WTC11 (cell line): Measurements from ENCODE around the gene SLC8A3. TPM values are rescaled to one million over a fixed set of nuclear protein-coding genes. Genes with fewer than 3 reads are reported as not detected.
A peak's percentile ranks its signal among the peaks of the same experiment; 100 is the strongest.

ENCODE experiments used
- ATAC-seq: fragments of 200-7000 bp; cut with Tn5 transposase; 2 replicates; pipeline ENCODE4 v1.10.0; 2021; ENCODE audit warnings: mild to moderate bottlenecking, moderate library complexity
- CTCF ChIA-PET: fragments of 300-600 bp; sonication (Branson Sonifier 250); formaldehyde crosslinking; loops from one replicate; lab custom pipeline; 2021; ENCODE audit warnings: antibody characterized with exemption; lab: Charles Lee
- POLR2A ChIA-PET: fragments of 350-600 bp; sonication (Branson Sonifier 250); formaldehyde crosslinking; loops from one replicate; lab custom pipeline; 2021; ENCODE audit warnings: antibody characterized with exemption; lab: Charles Lee
- DNase-seq: peaks from one replicate; pipeline ENCODE4 v3.0.0; 2021; ENCODE audit warnings: low spot score
- H3K27ac Mint-ChIP-seq: 2 replicates; pipeline ENCODE4 v1.8.0; 2021; ENCODE audit warnings: mixed read lengths
- H3K27me3 Mint-ChIP-seq: 2 replicates; pipeline ENCODE4 v1.8.0; 2021; ENCODE audit warnings: low read depth, mild to moderate bottlenecking, moderate library complexity, mixed read lengths
- H3K36me3 Mint-ChIP-seq: 2 replicates; pipeline ENCODE4 v1.8.0; 2021; ENCODE audit warnings: mixed read lengths
- H3K4me1 Mint-ChIP-seq: 2 replicates; pipeline ENCODE4 v1.8.0; 2022; ENCODE audit warnings: mixed read lengths
- H3K4me3 Mint-ChIP-seq: 2 replicates; pipeline ENCODE4 v1.8.0; 2021; ENCODE audit warnings: mild to moderate bottlenecking, moderate library complexity, mixed read lengths
- H3K9me3 Mint-ChIP-seq: 2 replicates; pipeline ENCODE4 v1.8.0; 2021; ENCODE audit warnings: mixed read lengths
- ATF1 ChIP-seq: sonication (generic); formaldehyde crosslinking; IDR thresholded peaks from 2 replicates; pipeline ENCODE4 v1.8.1; 2023; ENCODE audit warnings: mild to moderate bottlenecking, moderate library complexity, missing genetic modification reagents
- CREB1 ChIP-seq: sonication (generic); formaldehyde crosslinking; IDR thresholded peaks from 2 replicates; pipeline ENCODE4 v1.8.0; 2023; ENCODE audit warnings: mild to moderate bottlenecking, missing genetic modification reagents
- ELF4 ChIP-seq: sonication (generic); formaldehyde crosslinking; IDR thresholded peaks from 2 replicates; pipeline ENCODE4 v1.8.1; 2022; ENCODE audit warnings: low read depth, mild to moderate bottlenecking, moderate library complexity, missing genetic modification reagents
- FOXK1 ChIP-seq: sonication (generic); formaldehyde crosslinking; IDR thresholded peaks from 2 replicates; pipeline ENCODE4 v1.8.0; 2022; ENCODE audit warnings: mild to moderate bottlenecking, moderate library complexity, missing genetic modification reagents
- FOXP1 ChIP-seq: sonication (generic); formaldehyde crosslinking; IDR thresholded peaks from 2 replicates; pipeline ENCODE4 v1.8.0; 2022; ENCODE audit warnings: missing genetic modification reagents, mild to moderate bottlenecking, moderate library complexity, borderline replicate concordance
- HMGXB4 ChIP-seq: sonication (generic); formaldehyde crosslinking; IDR thresholded peaks from 2 replicates; pipeline ENCODE4 v1.8.1; 2023; ENCODE audit warnings: mild to moderate bottlenecking, moderate library complexity, missing genetic modification reagents
- JAZF1 ChIP-seq: fragments of 250-450 bp; sonication (Bioruptor Pico); IDR thresholded peaks from 2 replicates; pipeline ENCODE4 v1.9.0; 2021; ENCODE audit warnings: moderate library complexity, mild to moderate bottlenecking, inconsistent platforms
- MAX ChIP-seq: sonication (generic); formaldehyde crosslinking; IDR thresholded peaks from 2 replicates; pipeline ENCODE4 v1.8.0; 2022; ENCODE audit warnings: mild to moderate bottlenecking, missing genetic modification reagents
- MLX ChIP-seq: sonication (generic); formaldehyde crosslinking; IDR thresholded peaks from 2 replicates; pipeline ENCODE4 v1.8.1; 2023; ENCODE audit warnings: mild to moderate bottlenecking, missing genetic modification reagents, moderate library complexity
- NR3C1 ChIP-seq: sonication (generic); formaldehyde crosslinking; conservative IDR thresholded peaks from 2 replicates; pipeline ENCODE4 v1.8.1; 2023; ENCODE audit warnings: low read depth, mild to moderate bottlenecking, missing genetic modification reagents
- PREB ChIP-seq: sonication (generic); formaldehyde crosslinking; IDR thresholded peaks from 2 replicates; pipeline ENCODE4 v1.8.1; 2022; ENCODE audit warnings: mild to moderate bottlenecking, missing genetic modification reagents, moderate library complexity, borderline replicate concordance
- SMAD3 ChIP-seq: sonication (generic); formaldehyde crosslinking; IDR thresholded peaks from 2 replicates; pipeline ENCODE4 v1.8.0; 2022; ENCODE audit warnings: missing genetic modification reagents, mild to moderate bottlenecking, borderline replicate concordance
- SOX15 ChIP-seq: fragments of 250-450 bp; sonication (Bioruptor Pico); IDR thresholded peaks from 2 replicates; pipeline ENCODE4 v1.9.0; 2021; ENCODE audit warnings: mild to moderate bottlenecking
- TEAD4 ChIP-seq: sonication (generic); formaldehyde crosslinking; IDR thresholded peaks from 2 replicates; pipeline ENCODE4 v1.8.0; 2022; ENCODE audit warnings: mild to moderate bottlenecking, missing genetic modification reagents
- TP53 ChIP-seq: sonication (generic); formaldehyde crosslinking; IDR thresholded peaks from 2 replicates; pipeline ENCODE4 v1.8.1; 2023; ENCODE audit warnings: mild to moderate bottlenecking, missing genetic modification reagents
- USF1 ChIP-seq: sonication (generic); formaldehyde crosslinking; IDR thresholded peaks from 2 replicates; pipeline ENCODE4 v1.8.0; 2022; ENCODE audit warnings: mild to moderate bottlenecking, missing genetic modification reagents
- ZMAT4 ChIP-seq: fragments of 250-450 bp; sonication (Bioruptor Pico); IDR thresholded peaks from 2 replicates; pipeline ENCODE4 v1.9.0; 2021; ENCODE audit warnings: mild to moderate bottlenecking
- ZNF138 ChIP-seq: sonication (generic); formaldehyde crosslinking; conservative IDR thresholded peaks from 2 replicates; pipeline ENCODE4 v1.8.1; 2022; ENCODE audit warnings: mild to moderate bottlenecking, moderate library complexity, missing genetic modification reagents
- ZNF416 ChIP-seq: fragments of 250-450 bp; sonication (Bioruptor Pico); IDR thresholded peaks from 2 replicates; pipeline ENCODE4 v1.9.0; 2021; ENCODE audit warnings: mild to moderate bottlenecking, inconsistent platforms
- ZSCAN18 ChIP-seq: fragments of 250-450 bp; sonication (Bioruptor Pico); IDR thresholded peaks from 2 replicates; pipeline ENCODE4 v2.1.2; 2022; ENCODE audit warnings: mild to moderate bottlenecking, moderate library complexity
- total RNA-seq: library from RNA; stranded (reverse); gene quantifications from 3 replicates; pipeline ENCODE4 v1.2.3, GENCODE V29; 2021
- TF ChIP-seq, protein P1 (sequence below): sonication (generic); formaldehyde crosslinking; IDR thresholded peaks from 2 replicates; pipeline ENCODE4 v1.8.0; 2022; ENCODE audit warnings: mild to moderate bottlenecking, missing genetic modification reagents
- TF ChIP-seq, protein P2 (sequence below): fragments of 250-450 bp; sonication (Bioruptor Pico); IDR thresholded peaks from 2 replicates; pipeline ENCODE4 v1.8.0; 2021; ENCODE audit warnings: mild to moderate bottlenecking

Gene SLC8A3
- total RNA-seq, 1 experiment from 2014 or later: 0.63 TPM

GRCh38 chr14:70045844-70046535 lies 142.8 kb downstream of the SLC8A3 start (continued):
- no peak; the same call in 1 of the 2 replicates for TF ChIP-seq FOXP1 (CRISPR knock-in tag)
- peak; percentile 95 for TF ChIP-seq MAX (CRISPR knock-in tag)
- peak; percentile 65 for TF ChIP-seq USF1
- TF ChIP-seq FOXK1 (CRISPR knock-in tag): no peak
- TF ChIP-seq, protein P1, sequence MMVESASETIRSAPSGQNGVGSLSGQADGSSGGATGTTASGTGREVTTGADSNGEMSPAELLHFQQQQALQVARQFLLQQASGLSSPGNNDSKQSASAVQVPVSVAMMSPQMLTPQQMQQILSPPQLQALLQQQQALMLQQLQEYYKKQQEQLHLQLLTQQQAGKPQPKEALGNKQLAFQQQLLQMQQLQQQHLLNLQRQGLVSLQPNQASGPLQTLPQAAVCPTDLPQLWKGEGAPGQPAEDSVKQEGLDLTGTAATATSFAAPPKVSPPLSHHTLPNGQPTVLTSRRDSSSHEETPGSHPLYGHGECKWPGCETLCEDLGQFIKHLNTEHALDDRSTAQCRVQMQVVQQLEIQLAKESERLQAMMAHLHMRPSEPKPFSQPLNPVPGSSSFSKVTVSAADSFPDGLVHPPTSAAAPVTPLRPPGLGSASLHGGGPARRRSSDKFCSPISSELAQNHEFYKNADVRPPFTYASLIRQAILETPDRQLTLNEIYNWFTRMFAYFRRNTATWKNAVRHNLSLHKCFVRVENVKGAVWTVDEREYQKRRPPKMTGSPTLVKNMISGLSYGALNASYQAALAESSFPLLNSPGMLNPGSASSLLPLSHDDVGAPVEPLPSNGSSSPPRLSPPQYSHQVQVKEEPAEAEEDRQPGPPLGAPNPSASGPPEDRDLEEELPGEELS (CRISPR knock-in tag): 0 out of 2 replicates have a peak, but pooled peaks have one; percentile 34

DNA sequence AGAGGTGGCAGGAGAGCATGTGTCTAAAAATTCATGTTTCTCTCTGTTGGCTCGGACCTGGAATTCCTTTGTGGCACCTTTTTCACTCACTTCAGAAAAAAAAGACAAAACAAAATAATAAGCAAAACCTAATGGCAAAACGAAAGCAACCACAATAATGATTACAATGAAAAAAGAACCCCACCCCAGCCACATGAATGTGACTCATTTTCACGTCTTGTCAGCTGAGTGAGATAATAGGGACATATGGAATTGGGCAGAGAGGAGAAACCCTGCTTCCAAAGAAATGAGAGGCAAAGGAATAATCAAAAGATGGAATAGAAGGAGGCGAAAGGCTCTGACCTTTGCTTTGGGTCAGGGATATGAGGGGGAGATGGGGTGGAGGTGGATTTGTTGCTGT lies 143.4 kb downstream of the SLC8A3 start:
- CTCF ChIA-PET: interaction anchor here (0.6 to 5.1 kb wide), 5 partner anchors 13 to 272 kb away, joined by 3 to 49 read pairs (median 6); no protein-coding TSS in a partner anchor
- no peaks in the 10 kb centered on the region for H3K36me3 Mint-ChIP-seq
- no peak overlapping the region for H3K4me3 Mint-ChIP-seq
- POLR2A ChIA-PET: no interaction called here
- peaks cover 8% of the 10 kb centered on the region for H3K27me3 Mint-ChIP-seq
- no peaks in the 10 kb centered on the region for H3K4me1 Mint-ChIP-seq
- ATAC-seq: no peak
- no peak for TF ChIP-seq SMAD3 (CRISPR knock-in tag)
- TF ChIP-seq ZSCAN18 (CRISPR knock-in tag): no peak
- no peak for TF ChIP-seq TP53 (CRISPR knock-in tag)
- no peak for TF ChIP-seq TEAD4 (CRISPR knock-in tag)
- no peak for TF ChIP-seq HMGXB4
- no peak for TF ChIP-seq SOX15 (CRISPR knock-in tag)
- TF ChIP-seq JAZF1 (CRISPR knock-in tag): no peak
- TF ChIP-seq ZNF138 (CRISPR knock-in tag): no peak
- no peak for TF ChIP-seq MLX (CRISPR knock-in tag)
- TF ChIP-seq PREB (CRISPR knock-in tag): no peak
- no peak for TF ChIP-seq ZNF416
- TF ChIP-seq ELF4 (CRISPR knock-in tag): no peak
- no peak for TF ChIP-seq NR3C1
- TF ChIP-seq ATF1 (CRISPR knock-in tag): no peak
- no peak for TF ChIP-seq CREB1 (CRISPR knock-in tag)
- TF ChIP-seq ZMAT4 (CRISPR knock-in tag): no peak
- TF ChIP-seq, protein P2, sequence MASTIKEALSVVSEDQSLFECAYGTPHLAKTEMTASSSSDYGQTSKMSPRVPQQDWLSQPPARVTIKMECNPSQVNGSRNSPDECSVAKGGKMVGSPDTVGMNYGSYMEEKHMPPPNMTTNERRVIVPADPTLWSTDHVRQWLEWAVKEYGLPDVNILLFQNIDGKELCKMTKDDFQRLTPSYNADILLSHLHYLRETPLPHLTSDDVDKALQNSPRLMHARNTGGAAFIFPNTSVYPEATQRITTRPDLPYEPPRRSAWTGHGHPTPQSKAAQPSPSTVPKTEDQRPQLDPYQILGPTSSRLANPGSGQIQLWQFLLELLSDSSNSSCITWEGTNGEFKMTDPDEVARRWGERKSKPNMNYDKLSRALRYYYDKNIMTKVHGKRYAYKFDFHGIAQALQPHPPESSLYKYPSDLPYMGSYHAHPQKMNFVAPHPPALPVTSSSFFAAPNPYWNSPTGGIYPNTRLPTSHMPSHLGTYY: no peak
- no peak overlapping the region for H3K27ac Mint-ChIP-seq
- no peaks in the 10 kb centered on the region for H3K9me3 Mint-ChIP-seq
- DNase-seq: no peak
